Glomerular visceral epithelial cell (primary cell): ENCODE results near the gene GAREM1.
"Not testable (repeated sequence)": the region's sequence is repeated elsewhere in the genome, so short reads cannot be mapped to it uniquely, and the experiment has no call there.

Source experiments
- DNase-seq: peaks from one replicate; pipeline ENCODE4 v3.0.0-alpha.2; 2016; ENCODE audit errors: extremely low spot score

The GAREM1 gene

DNA sequence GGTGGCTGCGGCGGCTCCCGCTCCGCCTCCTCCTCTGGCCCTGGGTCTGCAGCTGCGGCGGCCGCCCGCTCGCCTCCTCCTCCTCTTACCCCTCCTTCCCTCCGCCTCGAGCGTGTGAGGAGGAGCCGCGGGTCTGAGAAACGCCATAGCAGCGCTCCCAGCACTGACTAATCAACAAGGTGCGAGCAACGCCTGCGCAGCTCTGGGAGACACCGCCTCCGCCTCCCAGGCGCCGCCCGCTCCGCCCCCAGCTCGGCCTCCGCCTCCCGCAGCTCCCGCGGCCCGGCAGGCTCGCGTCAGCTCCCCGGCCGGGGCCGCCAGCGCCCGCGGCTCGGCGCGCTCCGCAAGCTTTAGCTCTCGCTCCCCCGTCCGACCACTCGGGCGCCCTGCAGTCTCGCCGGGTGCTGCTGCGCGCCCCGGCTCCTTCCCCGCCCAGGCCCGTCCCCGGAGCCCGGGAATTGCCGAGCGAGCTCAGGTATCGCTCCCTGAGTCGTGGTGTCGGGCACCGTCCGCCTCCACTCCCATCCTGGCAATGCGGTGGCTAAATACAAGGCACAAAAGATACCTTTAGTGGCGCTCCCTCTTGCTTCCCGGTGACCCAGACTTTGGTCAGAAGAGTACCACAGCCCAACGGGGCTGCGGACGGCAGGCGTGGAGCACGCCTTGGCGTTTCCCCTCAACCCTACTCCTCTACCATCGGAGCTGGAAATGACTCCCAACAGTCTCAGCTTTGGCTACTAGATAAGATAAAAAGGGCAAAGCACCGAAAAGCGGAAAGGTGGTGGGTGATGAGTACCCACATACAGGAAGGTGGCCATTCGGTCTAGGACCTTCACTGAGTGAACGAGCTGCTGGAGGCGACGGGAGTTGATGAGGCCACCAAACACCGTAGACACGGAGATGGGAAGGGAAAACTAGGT is at the start of gene GAREM1:
Gene GAREM1 (minus strand): TSS at position 169 of the 920 bp plus-strand sequence. CDS start 454 bp downstream, outside the sequence.
- DNase-seq, result peak; percentile 98

DNA sequence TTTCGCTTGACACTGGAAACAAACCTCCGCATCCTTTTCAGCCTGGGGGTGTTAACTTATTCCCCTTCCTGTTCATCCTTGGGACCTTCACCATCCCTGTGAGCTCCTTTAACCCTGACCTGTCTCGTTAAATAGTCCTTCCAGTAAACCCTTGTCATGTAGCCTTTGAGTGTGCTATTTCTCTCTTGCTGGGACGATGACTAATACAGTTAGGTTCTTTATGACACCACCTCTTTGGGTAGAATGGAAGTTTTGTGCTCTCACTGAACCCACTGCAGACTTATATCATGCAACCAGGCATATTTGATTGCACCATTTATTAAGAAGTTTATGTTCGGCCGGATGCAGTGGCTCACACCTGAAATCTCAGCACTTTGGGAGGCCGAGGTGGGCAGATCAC is 40.5 kb upstream of the GAREM1 start:
- DNase-seq, result no peak

DNA sequence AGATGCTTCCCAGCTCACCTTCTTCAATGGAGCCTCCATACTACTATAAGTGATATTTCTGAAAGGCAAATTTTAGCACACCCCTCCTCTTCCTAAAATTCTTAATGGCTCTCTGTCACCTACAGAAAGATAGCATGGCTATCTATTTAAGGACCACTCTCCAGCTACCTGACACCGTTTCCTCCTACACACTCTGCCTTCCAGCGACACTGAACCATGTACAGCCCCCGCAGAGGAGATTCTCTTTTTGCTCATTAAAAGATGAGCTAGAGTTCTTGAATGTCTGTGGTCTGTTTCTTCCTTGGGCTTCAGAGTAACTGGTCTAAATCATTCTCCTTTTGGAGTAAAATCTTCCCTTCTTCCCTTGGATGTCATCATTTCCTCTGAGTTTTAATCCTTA is 38.4 kb upstream of the GAREM1 start:
- no peak for DNase-seq

DNA sequence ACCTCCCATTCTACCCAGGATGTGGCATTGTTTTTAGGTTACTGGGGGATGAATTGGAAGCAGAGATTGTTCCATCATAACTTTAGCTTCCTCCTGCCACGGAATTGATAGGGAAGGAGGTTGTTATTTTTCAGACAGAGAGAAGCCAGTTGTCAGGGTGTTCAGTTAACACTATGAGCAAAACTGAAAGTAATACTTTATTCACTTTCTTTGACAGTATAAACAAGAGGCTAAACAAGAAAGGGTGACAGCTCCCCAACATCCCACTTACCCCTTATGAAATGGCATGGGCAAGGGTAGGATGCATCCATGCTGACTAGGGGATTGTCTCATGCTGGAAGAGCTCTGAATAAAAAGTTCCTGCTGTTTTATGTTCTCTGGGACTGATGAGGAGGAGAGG is 36.4 kb upstream of the GAREM1 start:
- DNase-seq, result no peak

DNA sequence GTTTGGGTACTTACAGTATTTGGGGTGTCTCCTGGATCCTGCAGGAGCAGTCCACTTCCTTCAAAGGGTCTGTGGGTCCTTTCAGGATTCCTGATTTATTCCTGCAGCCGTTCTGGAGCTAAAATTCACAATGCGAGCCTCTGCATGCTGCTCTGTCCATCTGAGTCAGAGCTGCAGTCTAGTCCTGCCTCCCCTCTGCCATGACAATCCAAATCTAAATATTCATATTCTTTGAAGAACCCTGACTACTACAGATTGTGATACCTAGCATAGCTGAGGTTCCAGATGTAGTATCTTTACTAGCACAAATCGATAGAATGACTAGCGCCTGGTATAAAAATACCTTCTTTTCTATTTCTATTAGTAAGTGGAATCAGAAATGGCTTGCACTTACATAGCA is 31.3 kb upstream of the GAREM1 start:
- DNase-seq, result no peak

DNA sequence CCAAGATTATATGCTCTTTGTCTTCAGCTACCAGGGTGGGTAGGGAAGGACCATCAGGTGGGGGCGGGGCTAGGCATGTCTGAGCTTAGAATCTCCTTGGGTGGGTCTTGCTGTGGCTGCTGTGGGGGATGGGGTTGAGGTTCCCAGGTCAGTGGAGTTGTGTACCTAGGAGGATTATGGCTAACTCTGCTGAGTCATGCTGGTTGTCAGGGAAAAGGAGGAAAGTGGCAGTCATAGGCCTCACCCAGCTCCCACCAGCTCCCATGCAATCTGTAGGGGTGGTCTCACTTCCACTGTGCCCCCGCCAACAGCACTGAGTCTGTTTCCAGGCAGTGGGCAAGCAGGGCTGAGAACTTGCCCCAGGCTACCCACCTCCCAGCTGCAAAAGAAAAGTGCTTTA is 30.6 kb upstream of the GAREM1 start:
- DNase-seq, result not testable (repeated sequence)

DNA sequence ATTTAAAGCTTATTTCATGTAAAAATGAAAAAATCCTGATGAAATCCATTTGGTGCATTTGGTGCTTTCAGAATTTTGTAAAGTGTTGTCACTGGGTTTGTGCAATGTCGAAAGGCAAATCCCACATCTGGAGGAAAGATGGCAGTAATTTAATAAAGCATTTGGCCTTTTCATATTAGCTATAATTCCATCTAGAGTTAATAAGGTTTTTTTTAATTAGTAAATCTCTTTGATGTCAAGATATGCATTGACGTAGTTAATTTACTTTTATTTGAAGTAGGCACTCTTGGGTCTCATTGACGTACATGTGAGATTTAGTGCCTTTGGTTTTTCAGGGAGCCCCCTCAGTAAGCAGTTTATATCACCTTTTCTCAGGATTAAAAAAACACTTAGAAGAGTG is 12.3 kb upstream of the GAREM1 start:
- no peak for DNase-seq

DNA sequence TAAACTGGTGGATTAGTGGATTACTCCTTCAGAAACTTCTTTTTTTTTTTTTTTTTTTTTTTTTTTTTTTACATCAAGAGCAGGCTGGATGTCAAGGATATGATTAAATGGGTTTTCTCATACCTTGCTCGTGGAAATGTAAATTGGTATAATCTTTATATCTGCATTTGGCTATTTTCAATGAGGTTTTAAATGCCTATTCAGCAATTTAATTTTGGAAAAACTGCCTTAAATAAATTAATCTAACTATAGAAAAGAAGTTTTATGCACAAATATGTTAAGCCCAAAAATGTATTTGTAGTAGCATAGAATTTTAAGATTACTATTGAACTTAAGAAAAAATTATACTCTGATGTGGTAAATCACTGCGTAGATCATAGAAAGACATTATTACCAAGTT is 11.4 kb upstream of the GAREM1 start:
- no peak for DNase-seq

DNA sequence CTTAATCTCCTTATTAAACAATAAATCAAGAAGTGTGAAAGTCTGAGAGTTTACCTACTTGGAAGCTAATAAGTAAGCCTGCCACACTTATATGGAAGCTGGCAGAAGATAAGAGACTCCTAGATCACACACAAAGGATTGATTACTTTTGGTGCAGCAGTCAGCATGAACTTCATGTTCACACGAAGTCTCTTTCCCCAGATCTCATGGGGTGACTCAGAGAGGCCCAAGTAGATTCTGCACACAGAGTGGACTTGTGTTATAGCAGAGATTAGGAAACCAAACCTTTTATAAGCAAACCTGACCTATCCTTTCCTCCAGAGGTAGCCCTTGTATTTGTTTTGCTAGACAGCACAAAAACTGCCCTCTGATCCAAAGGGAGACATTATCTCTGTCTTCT is 9.9 kb upstream of the GAREM1 start:
- DNase-seq, result no peak

DNA sequence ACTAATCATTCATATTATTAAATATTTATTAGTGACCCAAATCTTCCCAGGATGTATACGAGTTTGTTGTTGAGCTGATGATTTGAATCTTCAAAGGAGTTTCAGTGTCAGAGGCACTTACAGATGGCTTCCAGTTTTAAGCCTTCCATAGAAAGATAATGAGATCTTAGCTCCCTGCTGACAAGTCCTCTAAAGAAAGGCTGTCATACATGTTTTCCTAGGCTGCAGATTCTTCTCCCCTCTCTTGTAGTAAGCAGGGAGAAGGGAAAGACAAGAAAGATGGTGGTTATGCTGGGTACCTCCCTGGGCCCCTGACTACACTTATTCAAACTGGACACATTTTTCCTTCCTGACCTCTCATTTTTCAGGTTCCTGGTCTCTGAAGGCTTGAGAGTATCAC is 8.1 kb upstream of the GAREM1 start:
- DNase-seq, result no peak

DNA sequence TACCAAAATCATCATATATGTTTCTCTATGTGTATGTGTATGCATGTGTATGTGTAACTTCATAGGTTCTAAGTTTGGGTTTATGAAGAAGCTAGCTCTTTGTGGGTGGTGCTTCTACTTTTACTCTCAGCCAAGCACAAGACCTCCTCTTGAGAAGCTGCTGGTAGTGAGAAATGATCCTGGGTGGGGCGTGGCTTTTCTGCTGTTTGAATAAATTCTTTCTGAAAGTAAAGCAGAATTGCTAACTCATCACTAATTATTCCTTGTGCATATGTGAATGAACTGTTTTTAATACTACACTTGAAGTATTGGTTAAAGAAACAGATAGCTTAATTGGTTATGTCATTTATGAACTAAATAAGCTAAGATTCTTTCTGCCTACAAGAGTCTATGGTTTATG is 7.6 kb upstream of the GAREM1 start:
- DNase-seq, result no peak

DNA sequence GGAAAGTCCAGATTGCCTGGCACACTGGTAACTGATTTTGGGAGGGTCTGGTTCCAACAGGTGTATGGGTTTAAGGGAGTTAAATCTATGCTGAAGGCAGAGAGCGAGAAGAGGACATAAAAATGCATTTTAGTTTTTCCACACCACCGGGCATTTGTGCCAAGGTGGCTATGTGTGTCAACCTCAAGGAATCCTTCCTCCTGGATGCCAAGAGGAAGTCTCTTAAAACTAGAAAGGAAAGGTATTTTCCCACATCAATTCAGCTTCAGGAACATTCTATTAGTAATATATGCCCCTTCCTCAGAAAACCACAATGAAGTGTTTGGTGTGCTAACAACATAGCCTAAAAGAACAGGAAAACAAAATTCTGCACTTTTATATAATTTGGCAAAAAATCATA is 5.4 kb upstream of the GAREM1 start:
- no peak for DNase-seq

DNA sequence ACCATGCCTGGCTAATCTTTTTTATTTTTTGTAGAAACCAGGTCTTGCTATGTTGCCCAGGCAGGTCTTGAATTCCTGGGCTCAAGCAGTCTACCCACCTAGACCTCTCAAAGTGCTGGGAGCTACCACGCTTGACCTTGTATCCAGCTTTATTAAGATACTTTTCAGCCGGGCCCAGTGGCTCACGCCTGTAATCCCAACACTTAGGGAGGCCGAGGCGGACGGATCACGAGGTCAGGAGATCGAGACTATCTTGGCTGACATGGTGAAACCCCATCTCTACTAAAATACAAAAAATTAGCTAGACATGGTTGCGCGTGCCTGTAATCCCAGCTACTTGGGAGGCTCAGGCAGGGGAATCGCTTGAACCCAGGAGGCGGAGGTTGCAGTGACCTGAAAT is 4.4 kb upstream of the GAREM1 start:
- DNase-seq, result not testable (repeated sequence)

DNA sequence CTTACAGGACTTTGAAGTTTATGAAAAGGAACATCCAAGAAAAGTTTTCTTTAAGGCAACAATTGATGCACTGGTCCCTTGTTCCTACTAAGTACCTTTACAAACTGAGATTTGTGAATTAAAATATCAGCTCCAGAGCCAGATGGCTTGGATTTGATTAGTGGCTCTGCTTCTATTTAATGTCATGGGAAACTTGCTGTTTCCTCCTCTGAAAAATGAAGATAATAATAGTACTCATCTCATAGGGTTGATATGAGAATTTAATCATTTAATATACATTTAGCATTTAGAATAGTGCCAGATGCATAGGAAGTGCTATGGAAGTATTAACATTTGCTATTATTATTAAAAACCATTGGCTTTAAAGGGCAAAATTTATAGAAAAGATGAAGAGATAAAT is 2.6 kb upstream of the GAREM1 start:
- no peak for DNase-seq

DNA sequence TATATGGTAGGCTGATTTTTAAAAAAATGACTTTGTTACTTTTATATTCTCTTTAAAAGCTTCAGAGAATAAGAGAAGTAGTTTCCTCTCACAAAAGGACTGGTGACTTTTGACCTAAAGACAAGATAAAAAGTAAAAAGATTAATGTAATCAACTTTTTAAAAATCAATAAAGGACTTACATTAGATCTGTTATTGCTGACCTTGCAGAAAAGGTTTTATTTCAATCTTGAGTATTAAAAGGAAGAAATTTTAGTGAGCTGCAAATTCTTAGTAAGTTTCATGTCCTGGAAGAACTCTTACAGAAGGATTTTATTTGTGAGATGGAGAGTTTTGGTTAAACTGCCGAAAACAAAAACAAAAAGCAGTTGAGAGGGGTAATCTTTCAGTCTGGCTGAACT is 2.2 kb upstream of the GAREM1 start:
- DNase-seq, result no peak

DNA sequence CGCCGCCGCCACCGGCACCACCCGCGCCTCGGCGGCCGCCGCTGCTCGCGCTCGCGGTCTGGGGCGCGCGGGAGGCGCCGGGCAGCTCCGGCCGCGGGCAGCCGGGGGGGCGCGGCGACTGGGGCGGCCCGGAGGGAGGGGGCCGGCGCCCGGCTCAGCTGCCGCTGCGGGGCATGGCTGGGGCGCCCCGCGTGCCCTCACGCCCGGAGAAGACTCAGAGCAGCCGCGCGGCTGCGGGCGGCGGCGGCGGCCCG is 295 bp downstream of the GAREM1 start:
- DNase-seq, result no peak

DNA sequence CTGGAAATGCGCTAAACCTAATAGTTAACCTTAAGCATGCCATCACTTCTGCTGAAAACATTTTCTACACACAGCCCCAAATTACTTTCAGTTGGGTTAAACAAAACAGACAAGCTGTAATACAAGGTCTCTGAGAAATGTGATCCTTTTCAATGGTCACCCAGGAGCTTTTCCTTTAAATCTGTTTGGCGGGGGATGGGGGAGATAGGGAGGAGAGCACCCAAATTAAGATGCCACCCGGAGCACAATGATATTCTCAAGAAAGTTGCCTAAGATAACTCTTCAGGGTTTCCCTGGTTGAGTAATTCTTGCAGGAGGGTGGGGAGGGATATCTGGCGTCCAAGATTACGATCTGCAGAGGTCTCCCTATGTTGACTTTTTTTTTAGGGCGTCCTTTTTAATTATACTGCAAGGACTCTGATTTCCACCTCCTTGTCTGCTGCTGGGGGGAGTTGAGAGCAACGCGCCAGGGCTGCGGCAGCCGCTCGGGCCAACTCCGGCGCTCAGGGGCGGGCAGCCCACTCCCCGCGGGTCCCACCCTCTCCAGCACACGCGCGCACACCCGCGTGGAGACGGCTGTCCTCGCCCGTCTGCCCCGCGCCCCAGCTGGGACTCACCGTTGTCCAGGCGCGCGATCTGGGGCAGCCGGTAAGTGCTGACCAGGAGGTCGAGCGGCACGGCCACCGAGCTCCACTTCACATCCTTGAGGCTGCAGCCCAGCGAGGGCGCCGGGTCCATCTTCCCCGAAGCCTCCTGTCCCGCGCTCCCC is 807 bp downstream of the GAREM1 start:
- peak; percentile 32 for DNase-seq

DNA sequence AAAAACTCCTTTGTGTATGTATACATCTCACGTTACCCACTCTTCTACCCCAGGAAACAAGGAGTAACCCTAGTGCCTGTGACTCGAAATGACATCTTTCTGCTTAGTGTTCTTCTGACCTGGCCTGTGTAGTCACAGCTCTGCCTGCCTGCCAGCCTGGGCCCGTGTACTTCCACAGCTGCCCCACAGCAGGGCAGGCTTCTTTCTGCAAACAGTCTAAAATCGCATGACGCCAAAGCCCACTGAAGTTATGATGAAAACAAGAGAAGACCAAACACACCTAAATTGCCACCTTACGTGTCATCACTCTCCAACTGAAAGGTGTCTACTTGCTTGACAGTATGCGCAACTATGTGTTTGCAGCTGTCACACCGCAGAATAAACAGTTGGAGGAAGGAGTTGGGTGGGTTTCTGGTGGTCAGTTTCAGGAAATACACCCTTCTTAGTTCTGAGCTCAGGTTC is 1.5 kb downstream of the GAREM1 start:
- DNase-seq, result peak; percentile 26

DNA sequence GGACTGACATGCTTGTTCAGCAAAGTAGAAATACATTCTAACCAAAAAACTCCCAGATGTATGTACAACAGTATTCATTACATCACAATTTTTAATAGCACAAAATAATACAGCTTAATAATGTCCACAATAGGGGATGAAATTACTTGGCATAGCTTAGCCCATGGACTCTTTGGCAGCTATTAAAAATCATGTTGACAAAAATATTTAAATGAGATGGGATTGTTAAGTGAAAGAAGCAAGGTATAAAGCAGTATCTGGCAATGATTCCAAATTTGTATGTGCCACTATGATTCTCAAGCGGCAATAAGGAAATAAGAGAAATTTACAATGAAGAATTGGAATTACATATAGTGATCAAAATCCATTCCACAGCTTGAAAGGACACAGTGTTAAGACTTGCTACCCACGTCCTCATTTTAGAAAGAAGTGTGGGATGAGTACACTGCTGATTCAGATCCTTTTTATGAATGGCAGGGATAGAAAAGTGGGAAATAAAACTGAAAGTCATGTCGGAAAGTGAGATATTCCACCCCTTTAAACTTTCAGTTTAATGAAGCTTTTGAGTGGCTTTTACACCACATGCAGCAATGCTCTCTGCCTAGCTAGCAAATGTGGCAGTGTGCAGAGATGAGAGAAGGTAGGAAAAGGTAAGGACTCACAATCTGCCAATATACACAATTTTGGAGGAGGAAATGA is 2.4 kb downstream of the GAREM1 start:
- no peak for DNase-seq

DNA sequence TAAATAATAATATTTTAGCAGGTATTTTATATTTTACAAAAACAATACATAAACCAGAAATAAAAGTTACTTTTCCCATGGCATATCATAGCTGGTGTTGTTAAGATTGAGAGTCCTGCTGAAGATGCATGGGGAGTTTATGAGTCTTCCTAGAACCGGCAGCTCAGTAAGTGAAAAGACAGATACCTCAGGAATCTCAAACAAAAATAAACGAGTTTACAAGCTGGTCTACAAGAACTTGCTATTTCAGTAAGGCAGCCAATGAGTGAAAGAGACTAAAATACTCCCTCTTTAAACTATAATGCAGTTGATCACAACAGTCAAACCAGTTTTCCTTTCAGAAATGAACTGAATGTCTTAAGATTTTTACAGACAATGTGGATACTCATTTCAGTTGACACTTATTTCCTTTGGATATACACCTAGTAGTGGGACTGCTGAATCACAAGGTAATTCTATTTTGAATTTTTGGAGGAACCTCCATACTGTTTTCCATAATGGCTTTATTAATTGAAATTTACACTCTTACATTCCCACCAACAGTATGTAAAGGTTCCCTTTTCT is 8.9 kb downstream of the GAREM1 start:
- no peak for DNase-seq

DNA sequence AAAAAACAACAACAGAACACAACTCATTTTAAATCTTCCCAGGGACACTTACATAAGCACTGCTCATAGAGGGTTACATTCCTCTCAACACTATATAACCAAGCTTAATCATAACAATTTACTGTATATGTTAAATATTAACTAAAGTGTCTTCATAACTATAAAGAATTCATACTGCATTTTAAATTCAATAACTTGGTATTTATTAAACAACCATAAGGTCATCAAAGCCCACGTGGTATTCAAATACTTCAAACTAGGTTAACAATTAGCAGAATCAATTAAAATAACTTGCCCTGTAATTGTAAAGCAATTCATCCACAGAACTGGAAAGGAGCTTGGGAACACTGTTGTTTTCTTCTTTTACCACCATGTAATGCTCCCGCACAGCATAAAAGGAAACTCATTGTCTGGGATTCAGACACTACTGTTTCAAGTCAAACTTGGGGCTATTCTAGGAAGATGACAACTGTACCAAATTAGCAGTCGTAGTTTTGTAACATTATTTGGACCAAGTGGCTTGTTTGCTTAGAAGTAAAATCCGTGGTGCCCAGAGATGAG is 10.4 kb downstream of the GAREM1 start:
- DNase-seq, result no peak
